Epidermal melanocyte (primary cell): Measurements from ENCODE around the gene IL19.

Experiments used
- DNase-seq: peaks from one replicate; pipeline ENCODE4 v3.0.0; 2011; ENCODE audit warnings: low spot score; ENCODE audit not compliant: insufficient read length

IL19 gene, protein sequence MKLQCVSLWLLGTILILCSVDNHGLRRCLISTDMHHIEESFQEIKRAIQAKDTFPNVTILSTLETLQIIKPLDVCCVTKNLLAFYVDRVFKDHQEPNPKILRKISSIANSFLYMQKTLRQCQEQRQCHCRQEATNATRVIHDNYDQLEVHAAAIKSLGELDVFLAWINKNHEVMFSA

DNA sequence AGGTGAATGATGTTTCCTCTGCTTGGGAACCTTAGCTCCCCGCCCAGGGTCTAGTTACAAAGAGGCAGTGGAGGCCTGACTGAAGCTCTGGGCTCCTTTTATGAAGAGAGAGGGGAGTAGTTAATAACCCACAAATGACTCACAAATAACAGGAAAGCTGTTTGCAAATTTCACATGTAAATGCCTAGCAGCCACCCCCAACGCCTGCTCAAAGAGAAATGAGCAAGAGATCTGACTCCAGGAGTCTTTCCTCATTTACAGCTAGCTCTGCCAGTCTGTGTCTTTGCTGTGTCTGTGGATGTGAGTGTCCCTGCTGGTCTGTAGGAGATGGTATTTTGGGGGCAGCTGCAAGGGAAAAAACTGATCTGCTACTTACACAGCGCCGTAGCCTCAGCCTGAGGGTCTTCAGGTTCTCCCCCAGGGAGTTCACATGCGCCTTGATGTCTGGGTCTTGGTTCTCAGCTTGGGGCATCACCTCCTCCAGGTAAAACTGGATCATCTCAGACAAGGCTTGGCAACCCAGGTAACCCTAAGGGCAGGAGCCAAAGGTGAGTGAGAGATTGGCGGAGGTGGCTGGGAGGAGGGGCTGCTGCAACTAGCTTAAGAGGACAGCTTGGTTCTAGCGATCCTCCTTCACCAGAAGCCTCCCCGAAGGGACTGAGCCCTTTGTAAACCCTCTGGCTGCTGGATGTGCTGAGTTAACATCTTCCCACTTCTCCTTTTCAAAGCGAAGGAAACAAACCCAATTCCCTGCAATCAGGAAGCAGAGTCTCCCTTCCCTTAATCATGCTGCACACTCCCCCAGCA is at the start of gene IL19:
Gene IL19, plus strand, starts transcription at position 243 of the 807 bp plus-strand sequence. CDS start 65,890 bp downstream, outside the sequence.
- DNase-seq = no peak

DNA sequence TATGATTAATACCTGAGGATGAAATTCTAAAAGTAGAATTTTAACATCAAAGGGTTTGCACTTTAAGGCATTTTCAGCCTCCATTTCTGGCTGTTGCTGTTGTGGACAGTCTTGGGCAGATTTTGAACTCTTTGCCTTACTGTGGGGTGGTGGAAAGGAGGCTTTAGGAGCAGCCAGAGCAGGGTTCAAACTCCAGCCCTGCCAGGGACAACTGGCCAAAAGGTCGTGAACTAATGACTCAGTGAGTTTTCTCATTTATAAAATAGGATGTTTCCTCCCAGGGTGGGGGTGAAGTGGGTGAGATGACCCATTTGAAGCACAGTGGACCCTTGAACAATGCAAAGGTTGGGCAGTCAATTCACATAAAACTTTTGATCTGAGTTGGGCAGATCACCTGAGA is 49.1 kb upstream of the IL19 start:
- no peak for DNase-seq

DNA sequence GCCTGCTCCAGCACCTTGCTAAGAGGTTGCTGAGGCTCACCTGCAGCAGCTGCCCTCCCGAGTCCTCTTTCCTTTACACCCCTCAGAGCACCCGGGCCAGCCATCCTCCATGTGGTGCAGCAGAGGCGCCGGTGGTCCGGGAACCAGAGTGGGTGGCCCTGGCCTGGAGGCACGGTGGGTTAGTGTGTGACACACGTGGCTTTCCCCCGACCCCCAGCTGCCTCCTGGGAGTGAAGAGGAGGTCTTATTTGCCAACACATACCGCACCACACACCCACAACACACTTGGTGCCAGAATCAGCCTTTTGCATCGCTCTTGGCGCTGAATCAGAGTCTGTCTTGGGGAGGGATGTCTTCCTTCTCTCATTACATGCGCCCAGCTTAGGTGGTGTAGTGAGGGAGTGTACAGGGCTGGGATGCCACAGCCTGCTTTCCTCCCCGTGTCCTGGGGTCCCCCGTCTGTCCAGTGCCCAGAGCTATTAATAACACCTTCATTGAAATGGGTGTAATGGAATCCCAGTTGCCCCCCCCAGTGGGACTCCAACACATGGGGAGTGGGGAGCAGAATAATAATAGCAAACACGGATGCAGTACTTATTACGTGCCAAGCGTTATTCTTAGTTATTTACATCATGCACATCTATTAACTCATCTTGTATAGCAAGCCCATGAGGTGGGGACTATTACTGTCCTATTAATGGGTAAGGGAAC is 47.7 kb upstream of the IL19 start:
- no peak for DNase-seq

DNA sequence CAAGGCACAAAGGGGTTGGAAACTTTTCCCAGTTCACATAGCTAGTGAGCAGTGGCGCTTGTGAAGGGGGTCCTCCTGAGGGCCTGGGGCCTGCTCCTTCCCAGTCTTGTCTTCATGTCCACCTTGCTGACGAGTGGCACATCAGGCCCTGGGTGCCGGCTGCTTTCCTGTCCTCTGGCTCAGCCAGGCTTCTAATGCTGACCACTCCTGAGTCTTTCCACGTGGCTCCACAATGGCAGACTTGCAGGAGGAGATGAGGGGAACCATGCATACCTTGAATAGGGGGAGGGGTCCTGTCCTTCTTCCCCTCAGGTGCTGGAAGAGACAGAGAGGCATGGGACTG is 47.1 kb upstream of the IL19 start:
- no peak for DNase-seq

DNA sequence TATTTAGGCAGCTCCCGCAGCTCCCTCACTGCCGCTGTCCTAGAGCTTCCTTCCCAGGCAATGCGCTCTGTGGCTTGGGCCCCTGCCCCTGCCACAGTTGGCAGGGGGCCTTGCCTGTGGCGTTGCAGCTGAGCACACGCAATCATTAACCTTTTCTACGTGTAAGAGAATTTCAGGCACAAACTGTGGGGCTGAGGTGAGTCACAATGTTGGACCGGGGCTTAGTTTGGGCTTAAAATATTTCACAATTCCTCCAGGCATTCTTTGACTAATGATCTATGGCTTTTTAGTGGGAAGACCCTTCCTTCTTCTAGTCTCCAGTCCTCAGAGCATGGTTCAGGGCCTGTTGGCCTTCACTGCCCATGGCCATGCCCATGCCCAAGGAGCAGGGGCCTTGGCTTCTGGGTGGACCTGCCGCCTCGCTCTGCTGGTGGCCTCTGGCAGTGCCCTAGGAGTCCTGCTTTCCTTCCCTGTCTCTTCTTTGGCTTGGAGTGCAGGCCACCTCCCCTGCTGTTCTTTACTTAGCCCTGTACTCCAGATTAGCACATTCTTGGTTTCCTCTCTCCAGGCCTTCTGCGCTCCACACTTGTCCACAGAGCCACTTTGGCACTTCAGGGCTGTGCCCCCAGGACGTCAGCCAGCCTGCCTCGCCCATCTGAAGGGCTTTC is 46.6 kb upstream of the IL19 start:
- DNase-seq = no peak

DNA sequence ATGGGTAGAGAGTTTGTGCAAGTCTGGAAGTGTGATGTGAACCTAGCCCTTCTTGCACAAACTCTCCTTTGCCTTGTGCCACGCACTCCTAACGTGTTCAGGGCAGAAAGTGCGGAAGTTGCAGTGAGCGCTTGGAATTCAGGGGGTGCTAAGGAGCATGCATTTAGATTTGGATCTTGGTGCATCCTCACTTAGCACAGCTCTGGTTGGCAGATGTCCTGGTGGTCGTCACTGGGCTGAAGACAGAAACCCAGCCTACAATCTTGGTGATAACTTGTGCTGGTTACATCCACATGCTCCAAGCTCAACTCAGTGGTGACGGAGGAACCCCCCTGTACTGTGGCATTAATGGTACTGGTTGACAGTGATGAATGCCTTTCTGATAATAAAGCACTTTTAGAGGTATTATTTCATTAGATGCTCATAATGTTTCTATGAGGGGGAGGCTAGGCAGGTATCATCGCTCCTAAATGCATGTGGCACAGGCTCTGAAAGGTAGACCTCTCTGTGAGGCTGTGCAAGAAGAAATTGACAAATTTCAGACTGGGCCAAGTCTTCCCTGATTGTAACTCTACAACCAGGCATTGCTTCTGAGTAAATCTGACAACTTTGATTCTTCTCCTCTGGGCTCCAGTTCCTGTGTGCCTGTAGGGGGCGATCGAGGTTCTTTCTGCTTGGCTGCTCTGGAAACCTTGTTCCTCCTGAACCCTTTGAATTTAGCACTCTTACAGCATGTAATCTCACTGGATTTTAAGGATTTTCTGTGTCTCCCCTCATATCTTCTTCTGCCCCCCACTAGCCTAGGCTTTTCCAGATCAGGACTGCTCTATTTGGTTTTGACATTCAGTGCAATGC is 45.2 kb upstream of the IL19 start:
- DNase-seq = peak; percentile 69

DNA sequence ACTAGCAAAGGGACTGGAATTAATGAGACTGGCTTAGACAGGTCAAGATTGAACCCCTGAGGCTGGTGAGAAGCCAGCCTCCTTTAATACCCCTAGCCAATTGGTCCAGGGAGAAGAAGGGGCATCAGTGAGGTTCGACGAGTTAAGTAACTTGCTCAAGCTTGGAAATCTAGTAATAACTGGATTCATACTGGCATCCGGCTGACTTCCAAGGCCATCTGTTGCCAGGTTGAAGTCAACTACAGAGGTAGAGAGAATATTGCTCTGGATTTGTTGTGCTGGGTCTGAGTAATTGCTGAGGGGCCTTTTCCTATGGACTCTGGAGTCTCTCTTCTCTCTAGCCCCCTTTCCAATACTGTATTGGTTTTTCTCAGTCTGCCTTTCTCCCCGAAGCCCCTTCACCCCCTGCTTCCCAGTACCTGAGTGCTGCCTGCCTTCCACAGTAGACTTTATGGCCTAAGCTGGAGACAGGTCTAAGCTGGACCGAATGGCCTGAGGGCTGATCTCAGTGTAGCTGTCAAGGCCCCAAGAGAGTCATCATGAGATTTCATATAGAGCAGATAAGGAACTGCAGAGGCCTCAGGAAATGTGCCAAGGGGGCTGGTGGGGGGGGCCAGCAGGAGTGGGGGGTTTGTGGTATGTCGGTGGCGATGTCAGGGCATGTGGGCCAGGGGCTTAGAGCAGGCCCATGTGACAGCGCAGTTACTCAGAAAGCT is 42.4 kb upstream of the IL19 start:
- no peak for DNase-seq

DNA sequence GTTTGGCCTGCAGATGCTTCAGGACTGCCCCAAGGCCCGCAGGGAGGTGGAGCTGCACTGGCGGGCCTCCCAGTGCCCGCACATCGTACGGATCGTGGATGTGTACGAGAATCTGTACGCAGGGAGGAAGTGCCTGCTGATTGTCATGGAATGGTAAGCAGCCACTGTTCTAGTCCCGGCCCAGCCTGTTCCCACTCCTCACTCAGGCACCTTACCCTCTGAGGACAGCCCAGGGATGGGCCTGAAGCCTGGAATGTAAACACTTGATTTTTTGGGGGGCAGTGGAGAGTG is 41.9 kb upstream of the IL19 start:
- DNase-seq = no peak

DNA sequence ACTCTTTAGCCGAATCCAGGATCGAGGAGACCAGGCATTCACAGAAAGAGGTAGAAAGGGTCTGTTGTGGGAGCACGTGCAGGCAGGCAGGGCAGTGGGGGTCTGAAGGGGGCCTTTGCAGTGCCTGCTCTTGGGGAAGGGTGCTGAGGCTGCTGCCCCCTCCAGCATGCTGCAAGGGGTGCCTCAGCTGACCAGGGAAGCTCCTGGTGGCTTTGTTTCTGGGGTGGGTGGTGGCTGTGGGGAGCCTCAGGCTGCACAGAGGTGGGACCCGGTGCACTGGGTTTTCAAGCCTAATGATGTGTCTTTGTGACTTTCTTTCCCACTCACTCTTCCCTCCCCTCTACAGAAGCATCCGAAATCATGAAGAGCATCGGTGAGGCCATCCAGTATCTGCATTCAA is 41.5 kb upstream of the IL19 start:
- no peak for DNase-seq

DNA sequence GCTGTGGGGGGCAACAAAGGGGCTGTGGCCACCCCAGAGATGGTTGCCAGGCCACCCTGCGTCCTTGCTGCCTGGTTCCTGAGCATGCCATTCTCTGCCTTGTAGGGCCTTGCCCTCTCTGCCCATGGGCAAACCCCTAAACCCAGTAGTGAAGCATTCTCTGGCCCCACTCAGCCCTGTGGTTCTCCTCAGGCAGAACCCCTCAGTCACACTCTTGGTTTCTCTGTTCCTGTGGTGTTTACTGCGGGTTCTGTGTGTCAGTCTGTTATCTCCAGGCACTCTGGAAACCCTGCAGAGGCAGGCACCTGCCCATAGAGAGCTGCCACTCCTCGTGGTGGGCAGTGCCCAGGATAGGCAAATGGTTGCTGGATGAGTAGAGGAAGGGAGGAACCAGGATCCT is 41.1 kb upstream of the IL19 start:
- no peak for DNase-seq

DNA sequence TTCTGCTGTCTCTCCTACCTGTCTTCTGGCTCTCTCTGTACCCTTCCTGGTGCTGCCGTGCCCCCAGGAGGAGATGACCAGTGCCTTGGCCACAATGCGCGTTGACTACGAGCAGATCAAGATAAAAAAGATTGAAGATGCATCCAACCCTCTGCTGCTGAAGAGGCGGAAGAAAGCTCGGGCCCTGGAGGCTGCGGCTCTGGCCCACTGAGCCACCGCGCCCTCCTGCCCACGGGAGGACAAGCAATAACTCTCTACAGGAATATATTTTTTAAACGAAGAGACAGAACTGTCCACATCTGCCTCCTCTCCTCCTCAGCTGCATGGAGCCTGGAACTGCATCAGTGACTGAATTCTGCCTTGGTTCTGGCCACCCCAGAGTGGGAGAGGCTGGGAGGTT is 38.1 kb upstream of the IL19 start:
- DNase-seq = no peak

DNA sequence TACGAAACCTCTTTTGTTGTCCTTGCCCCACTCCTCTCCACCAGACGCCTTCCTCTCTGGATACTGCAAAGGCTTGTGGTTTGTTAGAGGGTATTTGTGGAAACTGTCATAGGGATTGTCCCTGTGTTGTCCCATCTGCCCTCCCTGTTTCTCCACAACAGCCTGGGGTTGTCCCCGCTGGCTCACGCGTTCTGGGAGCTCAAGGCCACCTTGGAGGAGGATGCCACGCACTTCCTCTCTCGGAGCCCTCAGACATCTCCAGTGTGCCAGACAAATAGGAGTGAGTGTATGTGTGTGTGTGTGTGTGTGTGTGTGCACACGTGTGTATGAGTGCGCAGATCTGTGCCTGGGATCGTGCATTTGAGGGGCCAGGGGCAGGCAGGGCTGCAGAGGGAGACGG is 37.6 kb upstream of the IL19 start:
- DNase-seq = no peak

DNA sequence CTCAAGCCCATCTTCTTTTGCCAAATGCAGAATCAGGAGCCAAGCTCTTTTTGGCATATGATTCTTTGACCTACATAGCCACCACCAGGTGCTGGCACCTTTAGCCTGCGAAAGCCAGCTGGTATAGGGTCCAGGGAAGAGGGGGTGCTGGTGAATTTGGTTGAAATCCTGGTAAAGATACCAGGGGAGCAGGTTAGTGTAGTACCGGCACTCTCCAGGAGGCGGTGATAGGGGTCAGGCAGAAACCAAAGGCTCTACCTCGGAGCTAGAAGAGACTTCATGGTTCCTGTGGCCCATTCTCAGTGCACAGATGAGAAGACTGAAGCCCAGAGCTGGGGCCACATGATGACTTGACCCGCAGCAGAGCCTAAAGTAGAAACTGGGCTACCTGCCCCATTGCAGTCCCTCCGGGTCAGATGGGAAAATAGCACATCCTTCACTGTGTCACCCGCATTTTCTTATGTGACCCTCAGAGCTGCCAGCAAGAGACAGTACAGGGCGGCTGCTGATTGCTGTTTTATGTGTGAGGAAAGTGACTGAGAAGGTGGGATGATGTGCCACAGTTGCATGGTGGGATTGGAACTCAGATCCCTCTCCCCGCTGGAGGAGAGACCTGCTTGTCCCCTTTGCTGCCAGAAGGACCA is 36.0 kb upstream of the IL19 start:
- no peak for DNase-seq

DNA sequence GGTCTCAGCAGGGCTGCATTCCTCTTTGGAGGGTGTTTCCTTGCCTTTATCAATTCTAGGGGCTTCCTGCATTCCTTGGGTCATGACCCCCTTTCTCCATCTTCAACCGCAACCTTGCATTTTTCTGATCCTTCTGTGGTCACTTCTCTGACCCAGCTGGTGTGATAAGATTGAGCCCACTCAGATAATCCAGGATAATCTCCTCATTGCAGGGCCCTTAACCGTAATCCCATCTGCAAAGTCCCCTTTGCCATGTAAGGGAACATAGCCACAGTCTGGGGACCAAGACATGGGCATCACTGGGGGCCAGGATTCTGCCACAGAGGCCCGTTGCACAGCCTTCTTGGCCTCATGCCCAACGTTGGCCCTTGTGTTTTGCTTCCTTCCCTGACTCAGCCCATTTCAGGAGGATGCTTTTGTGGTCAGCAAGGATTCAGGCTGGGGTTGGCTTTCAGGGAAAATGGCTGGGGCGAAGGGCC is 35.0 kb upstream of the IL19 start:
- no peak for DNase-seq

DNA sequence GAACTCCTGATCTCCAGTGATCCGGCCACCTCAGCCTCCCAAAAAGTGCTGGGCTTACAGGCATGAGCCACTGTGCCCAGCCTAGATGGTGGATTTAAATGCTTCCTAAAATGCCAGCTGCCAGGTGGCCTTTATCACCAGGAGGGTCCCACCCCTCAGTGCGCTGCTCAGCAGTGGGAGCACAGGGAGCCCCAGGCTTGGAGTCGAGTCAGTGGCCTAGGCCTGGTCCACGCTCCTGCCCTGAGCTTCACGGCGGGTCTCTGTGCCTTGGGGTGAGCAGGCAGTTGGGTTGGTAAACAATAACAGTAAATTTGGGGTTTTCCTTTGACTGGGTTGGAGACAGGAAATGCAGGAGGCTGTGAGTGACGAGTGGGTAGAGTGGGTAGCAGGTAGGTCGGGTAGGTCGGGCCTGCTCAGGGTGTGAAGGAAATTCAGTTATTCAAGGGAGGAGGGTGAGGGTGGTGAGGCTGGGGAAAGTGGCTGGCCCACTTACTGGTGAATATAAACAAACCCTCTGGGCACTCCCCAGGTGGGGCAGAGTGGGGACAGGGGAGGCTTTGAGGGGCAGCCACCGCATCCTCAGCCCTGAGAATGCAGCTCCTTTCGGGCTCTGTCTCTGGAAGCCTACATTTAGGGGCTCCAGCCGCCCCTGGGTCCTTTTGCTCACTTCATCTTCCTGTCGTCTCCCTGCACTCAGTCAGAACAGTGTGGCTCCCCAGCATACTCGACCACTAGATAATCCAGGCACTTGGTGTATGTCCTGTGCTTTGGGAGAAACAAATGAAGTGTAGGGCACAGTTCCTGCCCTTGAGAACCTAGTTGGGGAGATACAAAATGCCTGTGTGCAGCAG is 33.5 kb upstream of the IL19 start:
- no peak for DNase-seq

DNA sequence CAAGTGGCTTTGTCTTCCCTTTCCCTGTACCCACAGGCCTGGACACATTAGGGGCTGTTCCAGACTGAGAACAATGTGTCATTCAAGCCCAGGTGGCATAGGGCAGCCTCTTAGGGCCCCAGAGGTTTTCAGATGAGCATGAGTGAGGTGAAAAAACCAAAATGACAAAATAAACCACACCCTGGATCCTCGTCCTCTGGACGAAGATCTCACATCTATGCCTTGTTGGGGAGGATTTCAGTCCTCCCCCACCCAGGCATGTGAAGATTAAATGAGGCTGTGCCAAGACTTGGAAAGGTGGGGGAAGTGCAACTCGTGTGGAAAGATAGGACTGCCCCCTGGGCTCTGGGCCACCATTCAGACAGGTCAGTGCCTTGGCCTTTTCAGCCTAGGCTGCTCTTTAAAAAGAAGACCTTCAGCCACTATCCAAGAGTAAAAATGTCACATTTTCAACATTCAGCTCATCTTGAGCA is 32.8 kb upstream of the IL19 start:
- DNase-seq = no peak

DNA sequence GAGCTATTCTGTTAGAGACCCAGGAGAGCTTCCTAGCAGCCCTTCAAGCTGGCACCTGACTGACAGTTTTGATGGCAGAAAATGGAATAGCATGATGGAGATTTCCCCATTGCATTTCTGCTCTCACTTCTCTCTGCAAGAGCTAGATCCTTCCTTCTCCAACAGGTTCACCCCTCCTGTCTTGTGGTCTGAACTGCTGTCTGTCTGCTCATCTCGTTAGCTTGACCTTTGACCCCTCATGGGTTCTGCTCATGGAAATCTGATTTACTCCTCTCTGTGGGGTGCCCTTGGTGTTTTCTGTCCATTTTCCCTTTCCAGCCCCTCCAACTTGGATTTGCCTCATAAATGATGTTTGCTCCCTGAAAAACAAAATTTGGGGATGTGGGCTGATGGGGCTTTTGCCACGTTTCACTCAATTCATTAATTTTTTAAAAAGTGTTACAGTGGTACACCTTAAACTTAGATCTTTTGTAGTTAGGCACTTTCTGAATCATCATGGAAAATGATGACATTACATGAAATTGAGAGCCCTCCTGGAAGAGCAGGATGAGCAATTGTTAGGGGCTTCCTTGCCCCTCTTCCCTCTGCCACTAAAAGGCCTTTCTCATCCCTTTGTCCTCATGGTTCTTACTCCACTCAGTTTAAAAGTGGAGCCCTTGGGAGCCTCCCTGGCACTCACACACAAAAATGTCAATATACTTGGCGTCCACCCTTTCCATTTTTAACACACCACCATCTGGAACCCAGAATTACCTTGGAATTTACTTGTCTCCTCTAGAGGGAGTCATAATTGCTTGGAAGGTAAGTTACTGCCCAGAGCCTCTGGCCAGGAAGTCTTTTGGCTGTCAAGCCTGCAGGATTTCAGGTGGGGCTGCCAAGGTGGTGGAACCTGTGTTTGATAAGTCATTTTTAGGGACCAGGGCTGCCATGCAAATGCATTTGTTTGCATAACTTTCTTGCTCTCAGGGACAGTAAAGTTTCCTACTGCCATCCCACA is 31.9 kb upstream of the IL19 start:
- no peak for DNase-seq
